Measurements from ENCODE around the gene GJE1.

DNA sequence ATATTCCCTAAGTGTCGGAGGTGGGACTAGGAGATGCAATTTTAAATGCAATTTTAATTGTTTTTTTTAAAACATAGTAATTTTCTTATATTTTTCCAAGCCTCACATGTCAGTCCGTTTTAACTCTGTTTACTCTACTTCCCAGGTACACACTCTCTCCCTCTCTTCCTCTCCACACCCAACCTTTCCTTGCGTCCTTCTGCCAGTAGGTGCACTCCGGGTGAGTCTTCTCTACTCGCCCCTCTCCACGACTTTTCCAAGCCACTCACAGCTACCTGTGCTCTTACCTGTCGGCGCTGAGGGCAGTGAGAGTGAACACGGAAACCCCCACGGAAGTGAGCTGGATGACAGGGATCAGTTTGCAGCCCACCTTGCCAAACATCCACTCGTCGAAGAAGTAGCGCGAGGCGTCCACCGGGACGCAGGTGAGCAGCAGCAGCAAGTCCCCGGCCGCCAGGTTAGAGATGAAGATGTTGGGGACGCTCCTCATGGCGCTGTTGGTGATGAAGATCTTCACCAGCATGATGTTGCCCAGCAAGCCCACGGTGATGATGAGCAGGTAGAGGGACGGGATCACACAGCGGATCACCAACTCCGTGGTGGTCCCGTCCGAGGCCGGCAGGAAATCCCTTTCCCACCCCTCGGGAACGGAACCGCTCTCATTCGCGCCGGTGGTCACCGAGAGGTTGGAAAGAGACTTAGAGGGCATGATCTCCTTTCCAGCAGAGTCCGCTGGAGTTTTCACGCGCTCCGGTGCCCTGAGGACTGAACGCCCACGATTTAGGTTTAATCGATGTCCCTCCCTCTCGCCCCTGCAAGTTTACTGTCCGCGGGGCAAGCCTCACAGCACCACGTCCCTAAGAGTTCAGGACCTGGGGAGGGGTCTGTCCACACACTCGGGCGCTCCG, 44.5 kb upstream of the GJE1 start:
- TF ChIP-seq, protein P1, sequence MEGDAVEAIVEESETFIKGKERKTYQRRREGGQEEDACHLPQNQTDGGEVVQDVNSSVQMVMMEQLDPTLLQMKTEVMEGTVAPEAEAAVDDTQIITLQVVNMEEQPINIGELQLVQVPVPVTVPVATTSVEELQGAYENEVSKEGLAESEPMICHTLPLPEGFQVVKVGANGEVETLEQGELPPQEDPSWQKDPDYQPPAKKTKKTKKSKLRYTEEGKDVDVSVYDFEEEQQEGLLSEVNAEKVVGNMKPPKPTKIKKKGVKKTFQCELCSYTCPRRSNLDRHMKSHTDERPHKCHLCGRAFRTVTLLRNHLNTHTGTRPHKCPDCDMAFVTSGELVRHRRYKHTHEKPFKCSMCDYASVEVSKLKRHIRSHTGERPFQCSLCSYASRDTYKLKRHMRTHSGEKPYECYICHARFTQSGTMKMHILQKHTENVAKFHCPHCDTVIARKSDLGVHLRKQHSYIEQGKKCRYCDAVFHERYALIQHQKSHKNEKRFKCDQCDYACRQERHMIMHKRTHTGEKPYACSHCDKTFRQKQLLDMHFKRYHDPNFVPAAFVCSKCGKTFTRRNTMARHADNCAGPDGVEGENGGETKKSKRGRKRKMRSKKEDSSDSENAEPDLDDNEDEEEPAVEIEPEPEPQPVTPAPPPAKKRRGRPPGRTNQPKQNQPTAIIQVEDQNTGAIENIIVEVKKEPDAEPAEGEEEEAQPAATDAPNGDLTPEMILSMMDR (IDR thresholded peaks at IDR 0.05; ENCODE audit: low read depth, low read length, poor library complexity, severe bottlenecking): no peak
- TF ChIP-seq EZH2phosphoT487 (IDR thresholded peaks at IDR 0.05; ENCODE audit: borderline replicate concordance, low read length): no peak

Data from DOHH2 (cell line).